ENCODE results near the gene PRPH. TPM values are rescaled to one million over a fixed set of nuclear protein-coding genes. Genes with fewer than 3 reads are reported as not detected.
A peak's percentile ranks its signal among the peaks of the same experiment; 100 is the strongest.
"Not testable (repeated sequence)": the region's sequence is repeated elsewhere in the genome, so short reads cannot be mapped to it uniquely, and the experiment has no call there.

The PRPH gene
- polyA plus RNA-seq, 3 donors = not detected

GRCh38 chr12:49277466-49277865 is 17.5 kb upstream of the PRPH start:
- peaks cover 8% of the 10 kb centered on the region for H4K20me1 ChIP-seq (ENCODE audit: insufficient read depth, low read length)
- no peak overlapping the region for H3K27ac ChIP-seq (ENCODE audit: low read depth in 1 of 2, low read length in 2 of 2)
- no peak overlapping the region for H3K4me2 ChIP-seq (replicated peaks; ENCODE audit: extremely low read depth, low read length, poor library complexity, severe bottlenecking)
- no peak overlapping the region for H3K4me3 ChIP-seq (replicated peaks in 1 of 3; ENCODE audit: low read depth in 2 of 3, low read length in 3 of 3)
- H3K79me2 ChIP-seq (ENCODE audit: insufficient read depth, low read length) = no peaks in the 10 kb centered on the region
- peaks cover 0 to 1% (median 0%) of the 10 kb centered on the region in 7 donors for H3K9me3 Mint-ChIP-seq
- H3K9ac ChIP-seq (ENCODE audit: insufficient read depth, low read length, poor library complexity, severe bottlenecking) = no peak overlapping the region
- WGBS (ENCODE audit: insufficient coverage) = 100% methylated on average over 5 of the region's 7 CpGs
- intact Hi-C loops (cut with micrococcal nuclease) = no loop called here
- peaks cover 19% of the 10 kb centered on the region for H3K4me1 Mint-ChIP-seq
- peaks cover 3% of the 10 kb centered on the region in 3 donors for H3K27me3 Mint-ChIP-seq (ENCODE audit: low read depth in 3 of 3)
- TF ChIP-seq CTCF (IDR thresholded peaks at IDR 0.05) = no peak
- peaks cover 18 to 20% of the 10 kb centered on the region in 2 donors for H3K4me1 ChIP-seq (ENCODE audit: control insufficient read depth in 1 of 2, insufficient read depth in 2 of 2, low read length in 2 of 2)
- no peaks in the 10 kb centered on the region for H3K9me3 ChIP-seq (replicated peaks in 1 of 2; ENCODE audit: control insufficient read depth in 1 of 2, insufficient read depth in 1 of 2, low read length in 2 of 2)
- H2AFZ ChIP-seq (ENCODE audit: insufficient read depth, low read depth, low read length, poor library complexity, severe bottlenecking) = no peak overlapping the region
- H3K27me3 ChIP-seq (ENCODE audit: control insufficient read depth in 2 of 2, insufficient read depth in 2 of 2, low read length in 2 of 2) = no peaks in the 10 kb centered on the region
- H3K4me3 Mint-ChIP-seq = no peak overlapping the region
- no peak overlapping the region for H3K27ac Mint-ChIP-seq
- peaks cover 20 to 21% of the 10 kb centered on the region in 2 donors for H3K36me3 Mint-ChIP-seq
- peaks cover 18 to 19% of the 10 kb centered on the region in 2 donors for H3K36me3 ChIP-seq (replicated peaks in 1 of 2; ENCODE audit: control insufficient read depth in 1 of 2, insufficient read depth in 2 of 2, low read length in 2 of 2)
- no peak for DNase-seq

GRCh38 chr12:49279706-49280159 is 15.2 kb upstream of the PRPH start:
- no peak for TF ChIP-seq CTCF (IDR thresholded peaks at IDR 0.05)
- WGBS (ENCODE audit: insufficient coverage) = 15% methylated on average over 4 of the region's 7 CpGs
- H3K9me3 Mint-ChIP-seq = peaks cover 0 to 1% (median 0%) of the 10 kb centered on the region in 7 donors

GRCh38 chr12:49280545-49280944 is 14.4 kb upstream of the PRPH start:
- H3K9me3 Mint-ChIP-seq; H3K4me3 ChIP-seq (replicated peaks in 1 of 3; ENCODE audit: low read depth in 2 of 3, low read length in 3 of 3); H3K27ac Mint-ChIP-seq; H3K27ac ChIP-seq (ENCODE audit: low read depth in 1 of 2, low read length in 2 of 2); H3K79me2 ChIP-seq (ENCODE audit: insufficient read depth, low read length); H3K27me3 ChIP-seq (ENCODE audit: control insufficient read depth in 2 of 2, insufficient read depth in 2 of 2, low read length in 2 of 2); H3K36me3 ChIP-seq (replicated peaks in 1 of 2; ENCODE audit: control insufficient read depth in 1 of 2, insufficient read depth in 2 of 2, low read length in 2 of 2); H3K36me3 Mint-ChIP-seq; H4K20me1 ChIP-seq (ENCODE audit: insufficient read depth, low read length); DNase-seq; H3K4me2 ChIP-seq (replicated peaks; ENCODE audit: extremely low read depth, low read length, poor library complexity, severe bottlenecking); intact Hi-C loops (cut with micrococcal nuclease); H3K9me3 ChIP-seq (replicated peaks in 1 of 2; ENCODE audit: control insufficient read depth in 1 of 2, insufficient read depth in 1 of 2, low read length in 2 of 2); H2AFZ ChIP-seq (ENCODE audit: insufficient read depth, low read depth, low read length, poor library complexity, severe bottlenecking): not testable (repeated sequence)
- peak overlapping the region in 1 of 2 donors; percentile 48 for H3K4me3 Mint-ChIP-seq
- peaks cover 19% of the 10 kb centered on the region for H3K4me1 Mint-ChIP-seq
- WGBS (ENCODE audit: insufficient coverage) = 50% methylated on average over 4 of the region's 6 CpGs
- peak overlapping the region; percentile 21 for H3K9ac ChIP-seq (ENCODE audit: insufficient read depth, low read length, poor library complexity, severe bottlenecking)
- peaks cover 18 to 20% of the 10 kb centered on the region in 2 donors for H3K4me1 ChIP-seq (ENCODE audit: control insufficient read depth in 1 of 2, insufficient read depth in 2 of 2, low read length in 2 of 2)
- peaks cover 3 to 15% (median 11%) of the 10 kb centered on the region in 3 donors for H3K27me3 Mint-ChIP-seq (ENCODE audit: low read depth in 3 of 3)

More at GRCh38 chr12:49279706-49280159, 15.2 kb upstream of the PRPH start:
- Mint-ChIP-seq H3K36me3 (peaks cover under 1 to 1% of the 10 kb centered on the region in 2 donors), H3K27me3 (ENCODE audit: low read depth in 3 of 3) (peaks cover 3 to 11% (median 8%) of the 10 kb centered on the region in 3 donors), H3K27ac (peak overlapping the region in 1 of 7 donors; percentile 19), H3K4me3 (peak overlapping the region in 1 of 2 donors; percentile 69), H3K4me1 (peaks cover 19% of the 10 kb centered on the region)
- Histone ChIP-seq H4K20me1 (ENCODE audit: insufficient read depth, low read length) (no peaks in the 10 kb centered on the region), H3K27me3 (ENCODE audit: control insufficient read depth in 2 of 2, insufficient read depth in 2 of 2, low read length in 2 of 2) (peaks cover 0 to 2% of the 10 kb centered on the region in 2 donors), H3K36me3 (replicated peaks in 1 of 2; ENCODE audit: control insufficient read depth in 1 of 2, insufficient read depth in 2 of 2, low read length in 2 of 2) (no peaks in the 10 kb centered on the region), H3K79me2 (ENCODE audit: insufficient read depth, low read length) (no peaks in the 10 kb centered on the region), H3K4me3 (replicated peaks in 1 of 3; ENCODE audit: low read depth in 2 of 3, low read length in 3 of 3) (no peak overlapping the region), H3K4me2 (replicated peaks; ENCODE audit: extremely low read depth, low read length, poor library complexity, severe bottlenecking) (peak overlapping the region; percentile 27), H3K9me3 (replicated peaks in 1 of 2; ENCODE audit: control insufficient read depth in 1 of 2, insufficient read depth in 1 of 2, low read length in 2 of 2) (no peaks in the 10 kb centered on the region), H2AFZ (ENCODE audit: insufficient read depth, low read depth, low read length, poor library complexity, severe bottlenecking) (no peak overlapping the region), H3K4me1 (ENCODE audit: control insufficient read depth in 1 of 2, insufficient read depth in 2 of 2, low read length in 2 of 2) (peaks cover 18 to 20% of the 10 kb centered on the region in 2 donors), H3K27ac (ENCODE audit: low read depth in 1 of 2, low read length in 2 of 2) (no peak overlapping the region), H3K9ac (ENCODE audit: insufficient read depth, low read length, poor library complexity, severe bottlenecking) (no peak overlapping the region)
- intact Hi-C loops (cut with micrococcal nuclease) = no loop called here
- peak; percentile 24 to 66 (median 54) for DNase-seq
